Measurements from ENCODE around the gene DERL2. TPM values are rescaled to one million over a fixed set of nuclear protein-coding genes. Genes with fewer than 3 reads are reported as not detected.
A peak's percentile ranks its signal among the peaks of the same experiment; 100 is the strongest.

The DERL2 gene
- total RNA-seq, 1 donor from 2014 or later = 74.6 TPM

- H3K36me3 Mint-ChIP-seq (ENCODE audit: low read depth) = peaks cover 25% of the 10 kb centered on the region
These were observed 487 bp upstream of the DERL2 start, which contains the start of gene MIS12 for GRCh38 chr17:5486206-5487124. TSS of gene MIS12 (plus strand) at chr17:5486566. CDS start at chr17:5488863, 2,297 bp downstream.

GRCh38 chr17:5481451-5481850 is 4.5 kb downstream of the DERL2 start:
- peaks cover 23% of the 10 kb centered on the region for H3K4me1 Mint-ChIP-seq
- DNase-seq (ENCODE audit: low read depth, low spot score) = no peak
- no peak overlapping the region for H3K27ac Mint-ChIP-seq (ENCODE audit: unreplicated experiment)
- TF ChIP-seq CTCF (conservative IDR thresholded peaks at IDR 0.05) = no peak
- no peaks in the 10 kb centered on the region for H3K27me3 Mint-ChIP-seq (ENCODE audit: low read depth)
- peaks cover 38% of the 10 kb centered on the region for H3K36me3 Mint-ChIP-seq (ENCODE audit: low read depth)
- no peak overlapping the region for H3K4me3 Mint-ChIP-seq
- H3K9me3 Mint-ChIP-seq = no peaks in the 10 kb centered on the region

More at GRCh38 chr17:5486206-5487124, 487 bp upstream of the DERL2 start, which contains the start of gene MIS12:
- Mint-ChIP-seq H3K27me3 (ENCODE audit: low read depth) (no peaks in the 10 kb centered on the region), H3K9me3 (no peaks in the 10 kb centered on the region), H3K4me1 (peaks cover 38% of the 10 kb centered on the region), H3K4me3 (peak within 1 kb of the TSS; percentile 96), H3K27ac (ENCODE audit: unreplicated experiment) (peak within 1 kb of the TSS; percentile 99)
- TF ChIP-seq CTCF (conservative IDR thresholded peaks at IDR 0.05) = no peak
- peak; percentile 90 for DNase-seq (ENCODE audit: low read depth, low spot score)

- Mint-ChIP-seq H3K9me3 (no peaks in the 10 kb centered on the region), H3K27me3 (ENCODE audit: low read depth) (no peaks in the 10 kb centered on the region), H3K4me3 (no peak overlapping the region), H3K36me3 (ENCODE audit: low read depth) (peaks cover 34% of the 10 kb centered on the region), H3K27ac (ENCODE audit: unreplicated experiment) (no peak overlapping the region), H3K4me1 (peaks cover 19% of the 10 kb centered on the region)
- DNase-seq (ENCODE audit: low read depth, low spot score) = no peak
- TF ChIP-seq CTCF (conservative IDR thresholded peaks at IDR 0.05) = no peak
These were observed 5.0 kb downstream of the DERL2 start for GRCh38 chr17:5480962-5481361.

DNA sequence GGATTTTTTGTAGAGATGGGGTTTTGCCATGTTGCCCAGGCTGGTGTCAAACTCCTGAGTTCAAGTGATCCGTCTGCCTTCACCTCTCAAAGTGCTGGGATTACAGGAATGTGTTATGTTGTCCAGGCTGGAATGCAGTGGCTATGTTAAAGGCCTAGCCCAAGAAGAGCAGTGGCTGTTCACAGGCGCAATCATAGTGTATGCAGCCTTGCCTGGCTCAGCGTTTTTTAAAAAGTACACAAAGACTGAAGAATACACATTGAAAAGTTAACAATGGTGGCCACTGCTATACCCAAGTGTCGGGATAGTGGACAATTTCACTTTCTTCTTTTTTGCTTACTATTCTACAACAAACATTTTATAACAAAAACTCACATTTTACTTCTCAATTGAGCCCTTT is 7.0 kb downstream of the DERL2 start:
- no peak for DNase-seq (ENCODE audit: low read depth, low spot score)
- Mint-ChIP-seq H3K9me3 (no peaks in the 10 kb centered on the region), H3K4me1 (peaks cover 3% of the 10 kb centered on the region), H3K4me3 (no peak overlapping the region), H3K36me3 (ENCODE audit: low read depth) (peaks cover 37% of the 10 kb centered on the region), H3K27ac (ENCODE audit: unreplicated experiment) (no peak overlapping the region), H3K27me3 (ENCODE audit: low read depth) (no peaks in the 10 kb centered on the region)
- no peak for TF ChIP-seq CTCF (conservative IDR thresholded peaks at IDR 0.05)

GRCh38 chr17:5473906-5474305 is 12.1 kb downstream of the DERL2 start:
- H3K27me3 Mint-ChIP-seq (ENCODE audit: low read depth) = no peaks in the 10 kb centered on the region
- no peaks in the 10 kb centered on the region for H3K4me1 Mint-ChIP-seq
- TF ChIP-seq CTCF (conservative IDR thresholded peaks at IDR 0.05) = no peak
- H3K4me3 Mint-ChIP-seq = no peak overlapping the region
- no peak overlapping the region for H3K27ac Mint-ChIP-seq (ENCODE audit: unreplicated experiment)
- H3K36me3 Mint-ChIP-seq (ENCODE audit: low read depth) = peaks cover 26% of the 10 kb centered on the region
- DNase-seq (ENCODE audit: low read depth, low spot score) = no peak
- H3K9me3 Mint-ChIP-seq = no peaks in the 10 kb centered on the region

Data from neural crest cell (in vitro differentiated cells).